ENCODE measurements around the gene USH1C. TPM values are rescaled to one million over a fixed set of nuclear protein-coding genes. Genes with fewer than 3 reads are reported as not detected.

USH1C gene
- total and polyA plus RNA-seq, 8 donors = 4.8 to 107 (median 22.2) TPM

DNA sequence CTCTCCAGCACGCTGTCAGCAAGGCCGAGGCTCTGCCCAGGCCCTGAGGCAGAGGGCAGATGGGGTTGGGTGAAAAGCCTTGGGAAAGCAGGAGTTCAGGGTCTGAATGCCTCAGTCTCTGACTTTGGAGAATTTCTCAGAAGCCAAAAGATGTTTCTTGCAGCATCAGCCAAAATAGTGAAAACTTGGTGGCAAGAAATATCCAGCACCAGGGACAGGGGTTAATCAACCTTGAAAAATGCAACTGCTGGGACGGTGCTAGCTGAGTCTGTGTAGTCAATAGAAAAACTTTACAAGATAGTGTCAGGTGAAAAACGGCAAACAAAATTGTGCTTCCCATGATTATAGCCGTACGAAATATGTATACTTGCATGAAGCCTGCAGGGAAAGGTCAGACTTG lies 66.1 kb downstream of the USH1C start:
- no peak overlapping the region for H3K27ac ChIP-seq
- no peak for DNase-seq
- no peaks in the 10 kb centered on the region for H3K36me3 ChIP-seq
- TF ChIP-seq, protein P1, sequence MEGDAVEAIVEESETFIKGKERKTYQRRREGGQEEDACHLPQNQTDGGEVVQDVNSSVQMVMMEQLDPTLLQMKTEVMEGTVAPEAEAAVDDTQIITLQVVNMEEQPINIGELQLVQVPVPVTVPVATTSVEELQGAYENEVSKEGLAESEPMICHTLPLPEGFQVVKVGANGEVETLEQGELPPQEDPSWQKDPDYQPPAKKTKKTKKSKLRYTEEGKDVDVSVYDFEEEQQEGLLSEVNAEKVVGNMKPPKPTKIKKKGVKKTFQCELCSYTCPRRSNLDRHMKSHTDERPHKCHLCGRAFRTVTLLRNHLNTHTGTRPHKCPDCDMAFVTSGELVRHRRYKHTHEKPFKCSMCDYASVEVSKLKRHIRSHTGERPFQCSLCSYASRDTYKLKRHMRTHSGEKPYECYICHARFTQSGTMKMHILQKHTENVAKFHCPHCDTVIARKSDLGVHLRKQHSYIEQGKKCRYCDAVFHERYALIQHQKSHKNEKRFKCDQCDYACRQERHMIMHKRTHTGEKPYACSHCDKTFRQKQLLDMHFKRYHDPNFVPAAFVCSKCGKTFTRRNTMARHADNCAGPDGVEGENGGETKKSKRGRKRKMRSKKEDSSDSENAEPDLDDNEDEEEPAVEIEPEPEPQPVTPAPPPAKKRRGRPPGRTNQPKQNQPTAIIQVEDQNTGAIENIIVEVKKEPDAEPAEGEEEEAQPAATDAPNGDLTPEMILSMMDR (IDR thresholded peaks at IDR 0.05) = no peak
- no peak for TF ChIP-seq POLR2A (IDR thresholded peaks at IDR 0.05)
- TF ChIP-seq EP300 (IDR thresholded peaks at IDR 0.05) = no peak
- TF ChIP-seq POLR2AphosphoS5 (IDR thresholded peaks at IDR 0.05) = no peak
- H3K9me3 ChIP-seq = no peaks in the 10 kb centered on the region
- 46 to 52% (median 49%) methylated on average over 6 of the region's 6 CpGs for WGBS, 5 donors
- H3K4me1 ChIP-seq = peaks cover 14 to 23% (median 20%) of the 10 kb centered on the region in 4 donors
- no peak overlapping the region for H3K4me3 ChIP-seq
- peaks cover 19 to 65% (median 37%) of the 10 kb centered on the region in 3 donors for H3K27me3 ChIP-seq
- intact Hi-C loops (cut with DNase I; ENCODE audit: low total_unique reads) = no loop called here

DNA sequence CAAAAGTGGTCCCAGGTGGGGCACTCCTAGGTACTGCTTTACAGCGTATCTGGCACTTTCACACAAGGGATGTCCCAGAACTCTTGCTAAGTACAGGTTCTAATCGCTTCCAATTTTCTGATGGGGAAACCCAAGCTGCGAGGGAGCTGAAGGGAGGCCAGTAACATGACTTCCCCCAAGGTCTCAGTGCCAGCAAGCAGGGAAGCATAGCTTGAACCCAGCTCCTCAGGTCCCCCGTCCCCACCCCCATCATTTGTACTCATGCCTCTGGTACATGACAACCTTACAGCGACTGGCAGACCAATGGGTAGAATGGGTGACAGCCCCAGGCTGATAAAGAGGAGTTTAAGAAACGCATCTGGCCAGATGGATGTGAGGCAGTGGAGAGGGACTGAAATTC lies 66.9 kb downstream of the USH1C start:
- Histone ChIP-seq H3K4me3 (no peak overlapping the region), H3K36me3 (no peaks in the 10 kb centered on the region), H3K9me3 (no peaks in the 10 kb centered on the region), H3K27me3 (peaks cover 19 to 72% (median 37%) of the 10 kb centered on the region in 3 donors), H3K27ac (no peak overlapping the region), H3K4me1 (peaks cover 14 to 23% (median 20%) of the 10 kb centered on the region in 4 donors)
- 37 to 69% (median 51%) methylated on average over 5 to 6 of the region's 6 CpGs for WGBS, 5 donors
- TF ChIP-seq, protein P1 (IDR thresholded peaks at IDR 0.05) = no peak
- no peak for TF ChIP-seq POLR2AphosphoS5 (IDR thresholded peaks at IDR 0.05)
- TF ChIP-seq EP300 (IDR thresholded peaks at IDR 0.05) = no peak
- no peak for TF ChIP-seq POLR2A (IDR thresholded peaks at IDR 0.05)
- no peak for DNase-seq
- intact Hi-C loops (cut with DNase I; ENCODE audit: low total_unique reads) = no loop called here

DNA sequence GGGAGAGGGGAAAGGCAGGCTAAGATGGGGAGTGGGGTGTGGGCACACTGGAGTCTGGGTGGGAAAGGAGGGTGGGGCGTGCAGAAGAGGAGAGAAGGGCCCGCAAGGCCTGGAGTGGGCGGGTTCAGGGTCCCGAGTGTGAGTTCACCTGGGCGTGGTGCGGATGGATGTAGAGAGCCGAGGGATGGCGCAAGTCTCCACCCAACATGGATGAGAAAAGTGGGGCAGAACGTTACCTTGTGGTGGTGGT lies 67.2 kb downstream of the USH1C start:
- no peak overlapping the region for H3K27ac ChIP-seq
- intact Hi-C loops (cut with DNase I; ENCODE audit: low total_unique reads) = no loop called here
- no peaks in the 10 kb centered on the region for H3K9me3 ChIP-seq
- no peak for TF ChIP-seq POLR2AphosphoS5 (IDR thresholded peaks at IDR 0.05)
- TF ChIP-seq, protein P1 (IDR thresholded peaks at IDR 0.05) = no peak
- no peak for TF ChIP-seq EP300 (IDR thresholded peaks at IDR 0.05)
- TF ChIP-seq POLR2A (IDR thresholded peaks at IDR 0.05) = no peak
- no peaks in the 10 kb centered on the region for H3K36me3 ChIP-seq
- H3K4me3 ChIP-seq = peak overlapping the region in 2 of 4 donors; percentile 41 to 52
- peak in 1 of 2 donors; percentile 14 for DNase-seq
- peaks cover 14 to 23% (median 20%) of the 10 kb centered on the region in 4 donors for H3K4me1 ChIP-seq
- 6 to 10% (median 8%) methylated on average over 8 to 9 of the region's 9 CpGs for WGBS, 5 donors
- peaks cover 19 to 72% (median 37%) of the 10 kb centered on the region in 3 donors for H3K27me3 ChIP-seq

DNA sequence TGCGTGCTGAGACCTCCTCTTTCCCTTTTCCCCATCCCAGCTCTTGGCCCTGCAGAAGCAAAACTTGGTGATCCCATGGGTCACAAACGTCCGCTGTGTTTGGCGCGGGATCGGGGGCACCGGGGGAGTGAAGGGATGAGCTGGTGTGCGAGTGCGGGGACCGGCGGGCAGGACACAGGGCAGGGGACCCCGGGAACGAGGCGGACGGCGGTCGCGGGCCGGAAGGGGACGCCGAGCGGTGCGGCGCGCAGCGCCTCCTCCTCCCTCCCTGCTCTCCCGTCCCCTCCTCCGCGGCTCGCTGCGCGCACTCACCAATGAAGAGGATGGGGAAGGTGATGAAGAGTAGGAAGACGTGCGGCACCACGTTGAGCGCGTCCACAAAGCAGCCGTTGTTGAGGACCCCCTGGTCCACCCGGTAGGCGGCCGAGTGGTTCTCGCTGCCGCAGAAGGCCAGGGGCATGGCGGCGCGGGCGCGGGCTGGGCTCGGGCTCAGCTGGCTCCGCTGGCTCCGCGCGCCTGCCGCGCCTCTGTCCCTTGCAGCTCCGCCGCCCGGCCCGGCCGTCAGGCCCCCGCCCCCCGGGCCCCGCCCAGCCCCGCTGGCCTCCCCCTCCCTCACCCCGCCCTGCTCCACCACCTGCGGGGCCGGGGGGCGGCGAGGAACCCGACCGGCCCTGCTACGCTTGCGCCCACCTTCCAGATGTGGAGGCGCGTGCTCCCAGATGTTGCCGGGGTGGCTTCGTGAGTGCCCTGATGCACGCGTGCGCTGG lies 67.7 kb downstream of the USH1C start, which contains the start of gene ABCC8:
Gene ABCC8, minus strand, starts transcription at position 529 of the 767 bp plus-strand sequence. Its CDS starts 69 bp downstream, at position 460.
- peak; percentile 47 to 54 for DNase-seq
- H3K4me1 ChIP-seq = peaks cover 14 to 23% (median 20%) of the 10 kb centered on the region in 4 donors
- no peak within 1 kb of the TSS for H3K27ac ChIP-seq
- intact Hi-C loops (cut with DNase I; ENCODE audit: low total_unique reads) = no loop called here
- TF ChIP-seq, protein P1 (IDR thresholded peaks at IDR 0.05) = no peak
- TF ChIP-seq POLR2A (IDR thresholded peaks at IDR 0.05) (no peak), POLR2AphosphoS5 (IDR thresholded peaks at IDR 0.05) (no peak), EP300 (IDR thresholded peaks at IDR 0.05) (no peak)
- peaks cover 19 to 75% (median 37%) of the 10 kb centered on the region in 3 donors for H3K27me3 ChIP-seq
- no peaks in the 10 kb centered on the region for H3K36me3 ChIP-seq
- no peaks in the 10 kb centered on the region for H3K9me3 ChIP-seq
- 1 to 3% (median 2%) methylated on average over 23 to 80 of the region's 80 CpGs for WGBS, 5 donors
- peak within 1 kb of the TSS; percentile 35 to 52 (median 40) for H3K4me3 ChIP-seq
